Measurements from ENCODE around the gene ACO1. TPM values are rescaled to one million over a fixed set of nuclear protein-coding genes. Genes with fewer than 3 reads are reported as not detected.

Gene ACO1
- total RNA-seq, 2 donors from 2014 or later = 35.0 to 50.8 TPM

DNA sequence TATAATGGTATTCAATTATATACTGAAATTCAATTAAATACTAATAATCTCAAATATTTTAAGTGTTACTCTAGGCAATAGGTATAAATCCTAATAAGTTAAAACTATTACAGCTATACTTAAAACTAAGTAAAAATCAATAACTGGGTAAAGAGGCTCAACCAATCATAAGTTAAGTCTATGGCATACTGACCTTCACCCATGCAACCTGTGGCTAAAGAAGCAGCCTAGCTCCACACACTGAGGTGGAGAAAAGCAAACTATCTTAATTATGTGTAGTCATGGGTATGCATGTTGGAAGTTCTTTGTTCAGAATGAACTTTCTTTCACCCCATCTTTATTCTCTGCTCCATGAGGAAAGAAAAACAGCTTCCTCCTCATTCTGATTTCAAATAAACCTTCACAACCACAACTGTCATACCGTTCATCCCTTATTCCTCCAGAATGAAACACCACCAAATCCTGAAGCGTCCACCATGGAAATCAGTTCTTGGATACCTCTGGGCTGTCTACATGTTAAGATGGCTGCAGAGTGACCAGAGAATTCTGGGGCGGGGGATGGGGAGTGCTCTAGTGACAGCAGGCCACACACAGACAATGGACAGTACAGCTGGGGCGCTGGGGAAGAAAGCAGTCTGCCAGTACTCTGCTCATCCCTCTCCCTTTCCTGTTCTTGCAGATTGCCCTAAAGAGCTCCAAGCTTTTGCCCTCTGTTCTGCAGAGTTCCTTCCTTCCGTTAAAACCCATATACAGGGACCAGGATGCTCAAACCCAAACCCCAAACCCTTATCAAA, 79.3 kb downstream of the ACO1 start:
- H3K9me3 ChIP-seq = no peaks in the 10 kb centered on the region
- H3K4me1 ChIP-seq = no peaks in the 10 kb centered on the region
- H3K36me3 ChIP-seq = peaks cover 6% of the 10 kb centered on the region
- no peak for DNase-seq
- TF ChIP-seq, protein P1, sequence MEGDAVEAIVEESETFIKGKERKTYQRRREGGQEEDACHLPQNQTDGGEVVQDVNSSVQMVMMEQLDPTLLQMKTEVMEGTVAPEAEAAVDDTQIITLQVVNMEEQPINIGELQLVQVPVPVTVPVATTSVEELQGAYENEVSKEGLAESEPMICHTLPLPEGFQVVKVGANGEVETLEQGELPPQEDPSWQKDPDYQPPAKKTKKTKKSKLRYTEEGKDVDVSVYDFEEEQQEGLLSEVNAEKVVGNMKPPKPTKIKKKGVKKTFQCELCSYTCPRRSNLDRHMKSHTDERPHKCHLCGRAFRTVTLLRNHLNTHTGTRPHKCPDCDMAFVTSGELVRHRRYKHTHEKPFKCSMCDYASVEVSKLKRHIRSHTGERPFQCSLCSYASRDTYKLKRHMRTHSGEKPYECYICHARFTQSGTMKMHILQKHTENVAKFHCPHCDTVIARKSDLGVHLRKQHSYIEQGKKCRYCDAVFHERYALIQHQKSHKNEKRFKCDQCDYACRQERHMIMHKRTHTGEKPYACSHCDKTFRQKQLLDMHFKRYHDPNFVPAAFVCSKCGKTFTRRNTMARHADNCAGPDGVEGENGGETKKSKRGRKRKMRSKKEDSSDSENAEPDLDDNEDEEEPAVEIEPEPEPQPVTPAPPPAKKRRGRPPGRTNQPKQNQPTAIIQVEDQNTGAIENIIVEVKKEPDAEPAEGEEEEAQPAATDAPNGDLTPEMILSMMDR (IDR thresholded peaks at IDR 0.05) = no peak
- H3K27ac ChIP-seq = no peak overlapping the region
- intact Hi-C loops (cut with DNase I) = no loop called here
- no peak overlapping the region for H3K4me3 ChIP-seq
- H3K27me3 ChIP-seq = no peaks in the 10 kb centered on the region
- H3K9ac ChIP-seq (ENCODE audit: low read depth in 2 of 2, low read length in 2 of 2) = no peak overlapping the region

DNA sequence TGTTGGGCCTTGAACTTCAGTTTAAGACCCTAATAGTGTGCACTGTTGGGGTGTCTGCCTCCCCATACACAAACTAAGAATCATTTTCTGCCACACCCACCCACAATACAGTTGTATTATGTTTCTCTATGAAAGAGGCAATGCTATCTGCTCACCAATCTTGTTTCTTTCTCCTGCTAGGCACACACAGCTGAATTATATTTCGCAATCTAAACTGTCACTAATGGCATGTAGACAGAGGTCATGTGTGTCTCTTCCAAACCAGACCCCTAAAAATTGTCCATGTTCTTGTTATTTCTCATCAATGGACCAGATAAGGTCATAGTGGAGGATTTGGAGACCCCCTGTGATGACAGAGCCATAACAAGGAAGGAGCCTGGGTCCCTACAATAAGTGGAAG, 84.3 kb downstream of the ACO1 start:
- Histone ChIP-seq H3K4me3 (no peak overlapping the region), H3K4me1 (no peaks in the 10 kb centered on the region), H3K9ac (ENCODE audit: low read depth in 2 of 2, low read length in 2 of 2) (no peak overlapping the region), H3K9me3 (no peaks in the 10 kb centered on the region), H3K27me3 (no peaks in the 10 kb centered on the region), H3K36me3 (no peaks in the 10 kb centered on the region), H3K27ac (no peak overlapping the region)
- TF ChIP-seq, protein P1 (IDR thresholded peaks at IDR 0.05) = no peak
- no peak for DNase-seq
- intact Hi-C loops (cut with DNase I) = no loop called here

DNA sequence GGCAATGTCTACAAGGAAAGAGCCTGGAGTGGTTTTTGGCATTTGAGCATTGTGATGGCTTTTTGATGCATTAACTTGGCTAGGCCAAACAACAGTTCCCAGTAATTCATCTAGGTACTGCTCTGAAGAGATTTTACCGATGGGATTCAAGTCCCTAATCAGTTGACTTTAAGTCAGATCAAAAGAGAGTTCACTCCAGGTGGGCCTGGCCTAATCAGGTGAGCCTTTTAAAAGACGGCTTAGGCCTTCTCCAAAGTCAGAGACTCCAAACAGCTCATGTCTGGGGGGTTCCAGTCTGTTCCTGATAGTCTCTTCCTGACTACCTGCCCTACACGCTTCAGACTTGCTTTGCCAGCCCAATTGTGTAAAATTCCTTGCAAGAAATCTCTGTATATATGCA, 87.9 kb downstream of the ACO1 start:
- Histone ChIP-seq H3K9me3 (no peaks in the 10 kb centered on the region), H3K4me1 (no peaks in the 10 kb centered on the region), H3K4me3 (no peak overlapping the region), H3K9ac (ENCODE audit: low read depth in 2 of 2, low read length in 2 of 2) (no peak overlapping the region), H3K36me3 (no peaks in the 10 kb centered on the region), H3K27me3 (no peaks in the 10 kb centered on the region), H3K27ac (no peak overlapping the region)
- DNase-seq = no peak
- TF ChIP-seq, protein P1 (IDR thresholded peaks at IDR 0.05) = no peak
- intact Hi-C loops (cut with DNase I) = no loop called here

DNA sequence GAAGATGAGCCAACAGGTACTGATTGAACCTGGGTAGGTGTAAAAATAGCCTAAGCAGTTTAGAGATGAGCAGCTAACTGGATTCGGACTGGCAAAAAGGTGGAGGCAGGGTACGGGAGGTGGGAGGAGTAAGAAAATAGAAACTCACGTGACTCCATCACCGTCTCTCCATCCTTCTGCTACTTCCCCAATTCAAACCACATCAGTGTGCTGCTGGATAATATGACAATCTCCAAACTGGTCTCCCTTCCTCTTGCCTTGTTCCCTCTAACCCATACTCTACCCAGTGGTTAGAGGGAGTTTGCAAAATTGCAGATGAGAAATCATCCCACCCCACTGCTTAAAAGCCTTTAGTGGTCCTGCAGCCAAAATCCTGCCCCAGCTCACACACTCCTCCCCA, 98.9 kb downstream of the ACO1 start:
- Histone ChIP-seq H3K27me3 (no peaks in the 10 kb centered on the region), H3K9me3 (no peaks in the 10 kb centered on the region), H3K9ac (ENCODE audit: low read depth in 2 of 2, low read length in 2 of 2) (no peak overlapping the region), H3K4me3 (no peak overlapping the region), H3K27ac (no peak overlapping the region), H3K4me1 (no peaks in the 10 kb centered on the region), H3K36me3 (peaks cover 4% of the 10 kb centered on the region)
- intact Hi-C loops (cut with DNase I) = no loop called here
- no peak for DNase-seq
- TF ChIP-seq, protein P1 (IDR thresholded peaks at IDR 0.05) = no peak

DNA sequence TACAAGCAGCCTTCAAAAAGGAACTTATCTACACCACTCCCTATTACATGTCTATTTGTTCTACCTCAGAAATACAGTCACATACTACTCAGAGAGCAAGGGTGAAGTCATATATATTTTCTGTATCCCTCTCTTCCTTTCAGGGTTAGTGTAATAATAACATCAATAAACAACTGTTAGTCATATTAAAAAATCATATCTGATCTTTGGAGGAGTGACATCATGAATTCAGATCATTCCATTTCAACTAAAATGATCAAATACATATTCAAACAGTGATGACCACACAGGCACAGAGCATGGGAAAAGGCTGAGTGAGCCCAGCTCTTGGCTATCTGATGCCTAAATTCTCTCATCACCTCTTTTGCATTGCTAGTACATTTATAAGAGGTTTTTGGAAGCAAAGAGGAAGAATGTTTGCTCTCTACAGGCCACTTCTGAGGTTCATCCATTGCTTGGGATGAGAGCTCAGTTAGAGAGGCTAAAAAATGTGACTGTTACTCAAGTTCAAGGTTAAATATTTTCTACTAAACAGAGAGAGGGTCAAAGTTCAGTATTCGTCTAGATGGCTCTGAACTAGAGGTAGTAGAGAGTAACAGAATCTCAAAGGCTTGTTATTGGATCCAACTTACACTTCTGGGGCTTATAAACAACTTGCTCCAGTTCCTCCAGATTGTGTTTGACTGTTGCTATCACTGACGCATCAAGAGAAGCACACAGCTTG, 102.6 kb downstream of the ACO1 start:
- Histone ChIP-seq H3K9me3 (no peaks in the 10 kb centered on the region), H3K9ac (ENCODE audit: low read depth in 2 of 2, low read length in 2 of 2) (no peak overlapping the region), H3K27me3 (no peaks in the 10 kb centered on the region), H3K4me1 (no peaks in the 10 kb centered on the region), H3K4me3 (no peak overlapping the region), H3K36me3 (peaks cover 4% of the 10 kb centered on the region), H3K27ac (no peak overlapping the region)
- intact Hi-C loops (cut with DNase I) = no loop called here
- no peak for DNase-seq
- TF ChIP-seq, protein P1 (IDR thresholded peaks at IDR 0.05) = no peak
